MM.1S (cell line): Measurements from ENCODE around the gene SS18.

Experiments
- DNase-seq: peaks from one replicate; pipeline ENCODE4 v3.0.0-alpha.2; 2015
- H2AFZ ChIP-seq: fragments of 300-600 bp; sonication (generic); 2 replicates; pipeline ENCODE4 v1.6.0; 2016; ENCODE audit warnings: antibody characterized with exemption, low read length
- H3F3A ChIP-seq: fragments of 300-600 bp; sonication (generic); 2 replicates; pipeline ENCODE4 v1.6.1; 2016; ENCODE audit warnings: mild to moderate bottlenecking, antibody characterized with exemption, low read length, moderate library complexity, mixed read lengths; ENCODE audit not compliant: insufficient read depth
- H3K27ac ChIP-seq: fragments of 300-600 bp; sonication (generic); 2 replicates; pipeline ENCODE4 v1.5.1; 2016; ENCODE audit warnings: mild to moderate bottlenecking, low read length
- H3K27me3 ChIP-seq: fragments of 300-600 bp; sonication (generic); replicated peaks from 2 replicates; pipeline ENCODE4 v1.6.0; 2016; ENCODE audit warnings: low read length; ENCODE audit not compliant: insufficient read depth
- H3K36me3 ChIP-seq: fragments of 300-600 bp; sonication (generic); replicated peaks from 2 replicates; pipeline ENCODE4 v1.6.1; 2016; ENCODE audit warnings: mild to moderate bottlenecking, low read length, mixed read lengths; ENCODE audit not compliant: insufficient read depth
- H3K4me1 ChIP-seq: fragments of 300-600 bp; sonication (generic); 2 replicates; pipeline ENCODE4 v1.6.1; 2016; ENCODE audit warnings: low read length, mixed read lengths
- H3K4me2 ChIP-seq: fragments of 300-600 bp; sonication (generic); 2 replicates; pipeline ENCODE4 v1.6.0; 2016; ENCODE audit warnings: low read depth, low read length
- H3K4me3 ChIP-seq: fragments of 300-600 bp; sonication (generic); 2 replicates; pipeline ENCODE4 v1.5.1; 2016; ENCODE audit warnings: low read length, mixed read lengths
- H3K79me2 ChIP-seq: fragments of 300-600 bp; sonication (generic); 2 replicates; pipeline ENCODE4 v1.6.1; 2016; ENCODE audit warnings: mixed run types, low read length, mixed read lengths
- H3K9ac ChIP-seq: fragments of 300-600 bp; sonication (generic); 2 replicates; pipeline ENCODE4 v1.6.1; 2016; ENCODE audit warnings: low read length, mixed read lengths
- H3K9me2 ChIP-seq: fragments of 300-600 bp; sonication (generic); replicated peaks from 2 replicates; pipeline ENCODE4 v1.6.1; 2016; ENCODE audit warnings: mild to moderate bottlenecking, low read length, mixed read lengths; ENCODE audit not compliant: insufficient read depth
- H3K9me3 ChIP-seq: fragments of 300-600 bp; sonication (generic); replicated peaks from 2 replicates; pipeline ENCODE4 v1.6.1; 2016; ENCODE audit warnings: mild to moderate bottlenecking, low read length, mixed read lengths; ENCODE audit not compliant: insufficient read depth
- H4K20me1 ChIP-seq: fragments of 300-600 bp; sonication (generic); 2 replicates; pipeline ENCODE4 v1.6.1; 2016; ENCODE audit warnings: mild to moderate bottlenecking, low read length, moderate library complexity, mixed read lengths; ENCODE audit not compliant: insufficient read depth
- CTCF ChIP-seq: fragments of 300-600 bp; sonication (generic); IDR thresholded peaks from 2 replicates; pipeline ENCODE4 v1.5.1; 2016; ENCODE audit warnings: antibody characterized with exemption, low read length, mixed read lengths
- EZH2 ChIP-seq: fragments of 300-600 bp; sonication (generic); optimal IDR thresholded peaks from 2 replicates; pipeline ENCODE3; 2017; ENCODE audit warnings: low read depth, mild to moderate bottlenecking, antibody characterized with exemption, low read length, mixed read lengths
- EZH2phosphoT487 ChIP-seq: fragments of 300-600 bp; sonication (generic); IDR thresholded peaks from 2 replicates; pipeline ENCODE4 v1.6.1; 2018; ENCODE audit warnings: antibody characterized with exemption, low read length

The SS18 gene

GRCh38 chr18:26091047-26091630 lies 726 bp upstream of the SS18 start:
- Histone ChIP-seq H3K4me2 (peak overlapping the region; percentile 84), H3K79me2 (peaks cover 42% of the 10 kb centered on the region), H3K27me3 (no peaks in the 10 kb centered on the region), H2AFZ (peak overlapping the region; percentile 93), H3K9me3 (no peaks in the 10 kb centered on the region), H3K27ac (peak overlapping the region; percentile 96), H3K9me2 (no peaks in the 10 kb centered on the region), H3F3A (peaks cover 24% of the 10 kb centered on the region), H4K20me1 (no peaks in the 10 kb centered on the region; the same call in 1 of the 2 replicates), H3K4me1 (no peaks in the 10 kb centered on the region), H3K4me3 (peak overlapping the region; percentile 100), H3K36me3 (peaks cover 6% of the 10 kb centered on the region; the same call in 1 of the 2 replicates), H3K9ac (peak overlapping the region; percentile 96)
- DNase-seq, result peak; percentile 78
- TF ChIP-seq EZH2, result no peak
- no peak for TF ChIP-seq CTCF
- TF ChIP-seq EZH2phosphoT487, result no peak

GRCh38 chr18:26089293-26090129 lies 902 bp downstream of the SS18 start:
- no peaks in the 10 kb centered on the region for H3K9me3 ChIP-seq
- H2AFZ ChIP-seq, result peak overlapping the region; percentile 93
- H3K9ac ChIP-seq, result peak overlapping the region; percentile 96; the same call in 1 of the 2 replicates
- TF ChIP-seq EZH2phosphoT487, result no peak
- TF ChIP-seq CTCF, result no peak
- no peak for TF ChIP-seq EZH2
- no peaks in the 10 kb centered on the region; the same call in 1 of the 2 replicates for H4K20me1 ChIP-seq
- peaks cover 58% of the 10 kb centered on the region for H3K79me2 ChIP-seq
- H3K36me3 ChIP-seq, result peaks cover 6% of the 10 kb centered on the region; the same call in 1 of the 2 replicates
- peaks cover 24% of the 10 kb centered on the region for H3F3A ChIP-seq
- peak overlapping the region; percentile 96; the same call in 1 of the 2 replicates for H3K27ac ChIP-seq
- H3K4me2 ChIP-seq, result peak overlapping the region; percentile 84
- H3K4me1 ChIP-seq, result no peaks in the 10 kb centered on the region
- peak overlapping the region; percentile 100 for H3K4me3 ChIP-seq
- H3K9me2 ChIP-seq, result no peaks in the 10 kb centered on the region
- no peaks in the 10 kb centered on the region for H3K27me3 ChIP-seq
- peak; percentile 45 for DNase-seq

- peak overlapping the region; percentile 100 for H3K4me3 ChIP-seq
Observed at GRCh38 chr18:26088487-26088886, 1.9 kb downstream of the SS18 start.

More at GRCh38 chr18:26088487-26088886, 1.9 kb downstream of the SS18 start:
- H3K4me1 ChIP-seq, result no peaks in the 10 kb centered on the region
- H3F3A ChIP-seq, result peaks cover 24% of the 10 kb centered on the region
- peaks cover 68% of the 10 kb centered on the region for H3K79me2 ChIP-seq
- H3K27ac ChIP-seq, result peak overlapping the region; percentile 96; the same call in 1 of the 2 replicates
- TF ChIP-seq EZH2phosphoT487, result no peak
- no peak for TF ChIP-seq CTCF
- TF ChIP-seq EZH2, result no peak
- DNase-seq, result peak; percentile 48
- peaks cover 6% of the 10 kb centered on the region; the same call in 1 of the 2 replicates for H3K36me3 ChIP-seq
- no peaks in the 10 kb centered on the region for H3K27me3 ChIP-seq
- H3K9me3 ChIP-seq, result no peaks in the 10 kb centered on the region
- H3K9ac ChIP-seq, result peak overlapping the region; percentile 96; the same call in 1 of the 2 replicates
- H4K20me1 ChIP-seq, result no peaks in the 10 kb centered on the region; the same call in 1 of the 2 replicates
- H2AFZ ChIP-seq, result no peak overlapping the region
- no peaks in the 10 kb centered on the region for H3K9me2 ChIP-seq
- H3K4me2 ChIP-seq, result peak overlapping the region; percentile 84
